ENCODE measurements around the gene SCAMP5. TPM values are rescaled to one million over a fixed set of nuclear protein-coding genes. Genes with fewer than 3 reads are reported as not detected.

Gene SCAMP5
- polyA plus RNA-seq, 2 of the 4 experiments (the other 2 are of a cell fraction): 10.5 to 16.2 TPM

- TF ChIP-seq MAFK (IDR thresholded peaks at IDR 0.05; ENCODE audit: partially characterized antibody) (no peak), NFE2L2 (conservative IDR thresholded peaks at IDR 0.05; ENCODE audit: low read length) (no peak), HEYL (CRISPR knock-in tag; IDR thresholded peaks at IDR 0.05) (no peak), ATOH8 (CRISPR knock-in tag; IDR thresholded peaks at IDR 0.05; ENCODE audit: low read depth) (peak; percentile 61; the same call in 1 of the 2 replicates), ESRRA (IDR thresholded peaks at IDR 0.05; ENCODE audit: borderline replicate concordance, low read length) (no peak), RFX5 (IDR thresholded peaks at IDR 0.05) (no peak), CBX2 (IDR thresholded peaks at IDR 0.05; ENCODE audit: borderline replicate concordance, low read depth) (no peak), HOXA7 (CRISPR knock-in tag; IDR thresholded peaks at IDR 0.05) (0 out of 2 replicates have a peak, but pooled peaks have one; percentile 23), GATA3 (IDR thresholded peaks at IDR 0.05; ENCODE audit: borderline replicate concordance) (peak; percentile 28; the same call in 1 of the 2 replicates), PHF8 (IDR thresholded peaks at IDR 0.05; ENCODE audit: borderline replicate concordance, low read depth) (peak; percentile 74; the same call in 1 of the 2 replicates), HOXB13 (CRISPR knock-in tag; IDR thresholded peaks at IDR 0.05; ENCODE audit: low read depth) (peak; percentile 96; the same call in 1 of the 2 replicates), HMGXB4 (CRISPR knock-in tag; IDR thresholded peaks at IDR 0.05; ENCODE audit: borderline replicate concordance) (peak; percentile 95), RCOR1 (IDR thresholded peaks at IDR 0.05; ENCODE audit: low read depth, low read length) (no peak), MAX (IDR thresholded peaks at IDR 0.05) (peak; percentile 100), JUNB (IDR thresholded peaks at IDR 0.05) (no peak), EHF (CRISPR knock-in tag; IDR thresholded peaks at IDR 0.05) (peak; percentile 88), CTCF (IDR thresholded peaks at IDR 0.05) (peak; percentile 58), BHLHE40 (IDR thresholded peaks at IDR 0.05; ENCODE audit: low read depth, low read length) (peak; percentile 90), RAD21 (conservative IDR thresholded peaks at IDR 0.05 in 1 of 2, IDR thresholded peaks at IDR 0.05 in 1 of 2) (peak; percentile 19 to 38; a peak in 3 of 5 replicates), NR3C1 (IDR thresholded peaks at IDR 0.05) (no peak)
Measured at GRCh38 chr15:74955796-74956647, 39.3 kb upstream of the SCAMP5 start (continued).

- peak; percentile 86 to 94 for DNase-seq (ENCODE audit: low read depth in 1 of 2, low spot score in 1 of 2)
- Histone ChIP-seq H3K9me3 (no peaks in the 10 kb centered on the region), H3K27ac (peak within 1 kb of the TSS; percentile 82 to 92), H3K4me3 (peak within 1 kb of the TSS; percentile 53), H3K4me1 (peaks cover 43% of the 10 kb centered on the region), H3K4me2 (peak within 1 kb of the TSS; percentile 78)
- ChIA-PET POLR2A (interaction anchor here (0.5 to 2.8 kb wide), 29 partner anchors 9 to 886 kb away, joined by 3 to 25 read pairs (median 5); partner anchors contain the start of genes C15orf39, COX5A, FAM219B and PPCDC), CTCF (interaction anchor here (0.6 to 7.9 kb wide), 23 partner anchors 7 to 351 kb away, joined by 3 to 54 read pairs (median 3); partner anchors contain the start of genes C15orf39, PPCDC and SCAMP5)
- FAIRE-seq: no peak
- peak; percentile 87 to 93 for ATAC-seq
- 0% methylated on average over 18 of the region's 83 CpGs for WGBS (ENCODE audit: missing lambda C conversion rate)
- TF ChIP-seq MAX (IDR thresholded peaks at IDR 0.05) (peak; percentile 93; the same call in 1 of the 2 replicates), CTCF (IDR thresholded peaks at IDR 0.05) (no peak), USF2 (IDR thresholded peaks at IDR 0.05) (no peak), EHMT2 (IDR thresholded peaks at IDR 0.05; ENCODE audit: low read depth) (no peak), CEBPB (IDR thresholded peaks at IDR 0.05) (0 out of 4 replicates have a peak, but pooled peaks of 1 of the 2 experiments have one; percentile 8), MAFK (IDR thresholded peaks at IDR 0.05; ENCODE audit: partially characterized antibody) (peak; percentile 76), PBX3 (IDR thresholded peaks at IDR 0.05) (0 out of 2 replicates have a peak, but pooled peaks have one; percentile 24), KDM5A (IDR thresholded peaks at IDR 0.05) (no peak)
Measured at GRCh38 chr15:74956648-74957475, 38.5 kb upstream of the SCAMP5 start, which contains the start of gene RPP25. TSS of gene RPP25 (minus strand) at chr15:74956772. CDS start at chr15:74956583, 189 bp downstream.

Data from A549 (cell line).